Activated CD4-positive, alpha-beta T cell treated with anti-CD3 and anti-CD28 coated beads, Interleukin-2, amount 10 ng/mL, durations not matched to agents 7 days and 5 days (primary cell): ENCODE results near the gene SPRN. TPM values are rescaled to one million over a fixed set of nuclear protein-coding genes. Genes with fewer than 3 reads are reported as not detected.
"Not testable (repeated sequence)": the region's sequence is repeated elsewhere in the genome, so short reads cannot be mapped to it uniquely, and the experiment has no call there.

Experiments used
- CTCF ChIA-PET: fragments of 350-600 bp; sonication (Branson Sonifier 250); formaldehyde crosslinking; loops from one replicate; lab custom pipeline; 2021; ENCODE audit warnings: antibody characterized with exemption; lab: Charles Lee
- POLR2A ChIA-PET: fragments of 350-600 bp; sonication (Branson Sonifier 250); formaldehyde crosslinking; loops from one replicate; lab custom pipeline; 2021; ENCODE audit warnings: antibody characterized with exemption; lab: Charles Lee
- DNase-seq: peaks from one replicate; pipeline ENCODE4 v3.0.0-alpha.2; 2020
- H3K27ac Mint-ChIP-seq: one replicate; pipeline ENCODE4 v1.8.0; 2021; ENCODE audit warnings: mild to moderate bottlenecking, moderate library complexity, mixed read lengths
- H3K27me3 Mint-ChIP-seq: one replicate; pipeline ENCODE4 v1.8.0; 2021; ENCODE audit warnings: mixed read lengths
- H3K36me3 Mint-ChIP-seq: one replicate; pipeline ENCODE4 v1.8.0; 2021; ENCODE audit warnings: low read depth, mixed read lengths
- H3K4me1 Mint-ChIP-seq: one replicate; pipeline ENCODE4 v1.8.0; 2021; ENCODE audit warnings: mixed read lengths
- H3K4me3 Mint-ChIP-seq: one replicate; pipeline ENCODE4 v1.8.0; 2021; ENCODE audit warnings: mild to moderate bottlenecking, moderate library complexity, mixed read lengths
- H3K9me3 Mint-ChIP-seq: one replicate; pipeline ENCODE4 v1.8.0; 2021; ENCODE audit warnings: mixed read lengths
- total RNA-seq, 2 experiments: library from RNA; stranded (reverse); gene quantifications; one replicate each; pipeline ENCODE4 v1.2.3, GENCODE V29; 2021

The SPRN gene
- total RNA-seq, 2 experiments from 2014 or later = not detected

- Mint-ChIP-seq H3K27ac (no peak overlapping the region), H3K4me3 (no peak overlapping the region), H3K27me3 (peaks cover 3% of the 10 kb centered on the region), H3K9me3 (no peaks in the 10 kb centered on the region), H3K4me1 (no peaks in the 10 kb centered on the region), H3K36me3 (peaks cover 3% of the 10 kb centered on the region)
- no peak for DNase-seq
- CTCF ChIA-PET = interaction anchor here (1.2 to 1.6 kb wide), 2 partner anchors 16 to 17 kb away, joined by 3 to 5 read pairs; no protein-coding TSS in a partner anchor
- POLR2A ChIA-PET = no interaction called here
Observed at GRCh38 chr10:133421336-133422222, 2.8 kb downstream of the SPRN start.

GRCh38 chr10:133420579-133420978, 3.8 kb downstream of the SPRN start:
- ChIA-PET CTCF (interaction anchor here (1.6 kb wide), 1 partner anchor 18 kb away, joined by 5 read pairs; no protein-coding TSS in a partner anchor), POLR2A (no interaction called here)
- DNase-seq = no peak
- H3K27ac Mint-ChIP-seq = no peak overlapping the region
- H3K4me1 Mint-ChIP-seq = no peaks in the 10 kb centered on the region
- H3K36me3 Mint-ChIP-seq = peaks cover 9% of the 10 kb centered on the region
- peaks cover 2% of the 10 kb centered on the region for H3K9me3 Mint-ChIP-seq
- H3K27me3 Mint-ChIP-seq = peaks cover 3% of the 10 kb centered on the region
- no peak overlapping the region for H3K4me3 Mint-ChIP-seq

- Mint-ChIP-seq H3K4me3 (no peak overlapping the region), H3K9me3 (peaks cover 7% of the 10 kb centered on the region), H3K4me1 (no peaks in the 10 kb centered on the region), H3K27ac (no peak overlapping the region), H3K36me3 (peaks cover 15% of the 10 kb centered on the region), H3K27me3 (peaks cover 3% of the 10 kb centered on the region)
- POLR2A ChIA-PET = no interaction called here
- DNase-seq = no peak
- CTCF ChIA-PET = interaction anchor here (1.6 kb wide), 1 partner anchor 18 kb away, joined by 5 read pairs; no protein-coding TSS in a partner anchor
Observed at GRCh38 chr10:133420028-133420427, 4.4 kb downstream of the SPRN start.

- Mint-ChIP-seq H3K36me3 (peaks cover 20% of the 10 kb centered on the region), H3K4me1 (no peaks in the 10 kb centered on the region), H3K27me3 (peaks cover 3% of the 10 kb centered on the region), H3K4me3 (no peak overlapping the region), H3K9me3 (peaks cover 7% of the 10 kb centered on the region), H3K27ac (no peak overlapping the region)
- DNase-seq = no peak
- POLR2A ChIA-PET = no interaction called here
- CTCF ChIA-PET = interaction anchor here (1.6 kb wide), 1 partner anchor 19 kb away, joined by 5 read pairs; no protein-coding TSS in a partner anchor
Observed at GRCh38 chr10:133419211-133419950, 5.0 kb downstream of the SPRN start.

- Mint-ChIP-seq H3K4me3 (no peak overlapping the region), H3K9me3 (peaks cover 8% of the 10 kb centered on the region), H3K27me3 (peaks cover under 1% of the 10 kb centered on the region), H3K27ac (no peak overlapping the region), H3K36me3 (peaks cover 25% of the 10 kb centered on the region), H3K4me1 (no peaks in the 10 kb centered on the region)
- ChIA-PET POLR2A (no interaction called here), CTCF (interaction anchor here (1.0 kb wide), 1 partner anchor 71 kb away, joined by 3 read pairs; the partner anchor contains the start of gene PRAP1)
- no peak for DNase-seq
Observed at GRCh38 chr10:133418289-133418993, 6.0 kb downstream of the SPRN start.

GRCh38 chr10:133415752-133416151, 8.7 kb downstream of the SPRN start:
- DNase-seq = no peak
- Mint-ChIP-seq H3K36me3 (peaks cover 52% of the 10 kb centered on the region), H3K4me3 (no peak overlapping the region), H3K4me1 (no peaks in the 10 kb centered on the region), H3K27me3 (no peaks in the 10 kb centered on the region), H3K9me3 (peaks cover 29% of the 10 kb centered on the region), H3K27ac (no peak overlapping the region)
- ChIA-PET CTCF (no interaction called here), POLR2A (no interaction called here)

GRCh38 chr10:133414401-133414800, 10.0 kb downstream of the SPRN start:
- H3K9me3 Mint-ChIP-seq = peaks cover 38% of the 10 kb centered on the region
- POLR2A ChIA-PET, CTCF ChIA-PET, H3K27ac Mint-ChIP-seq, H3K4me3 Mint-ChIP-seq, H3K27me3 Mint-ChIP-seq, H3K4me1 Mint-ChIP-seq, DNase-seq: not testable (repeated sequence)
- peaks cover 64% of the 10 kb centered on the region for H3K36me3 Mint-ChIP-seq

- POLR2A ChIA-PET = no interaction called here
- Mint-ChIP-seq H3K4me3 (no peak overlapping the region), H3K4me1 (peaks cover 13% of the 10 kb centered on the region), H3K36me3 (peaks cover 81% of the 10 kb centered on the region), H3K9me3 (peaks cover 48% of the 10 kb centered on the region), H3K27me3 (no peaks in the 10 kb centered on the region), H3K27ac (no peak overlapping the region)
- DNase-seq = no peak
- CTCF ChIA-PET = no interaction called here
Observed at GRCh38 chr10:133412381-133412711, 12.1 kb downstream of the SPRN start.

GRCh38 chr10:133411523-133412380, 12.7 kb downstream of the SPRN start:
- Mint-ChIP-seq H3K27me3 (no peaks in the 10 kb centered on the region), H3K4me3 (no peak overlapping the region), H3K9me3 (peaks cover 48% of the 10 kb centered on the region), H3K27ac (no peak overlapping the region), H3K36me3 (peaks cover 87% of the 10 kb centered on the region), H3K4me1 (peaks cover 17% of the 10 kb centered on the region)
- no peak for DNase-seq
- CTCF ChIA-PET = interaction anchor here (0.6 kb wide), 1 partner anchor 155 kb away, joined by 3 read pairs; no protein-coding TSS in a partner anchor
- POLR2A ChIA-PET = no interaction called here

GRCh38 chr10:133405844-133406527, 18.4 kb downstream of the SPRN start:
- no peaks in the 10 kb centered on the region for H3K27me3 Mint-ChIP-seq
- H3K9me3 Mint-ChIP-seq = peaks cover 21% of the 10 kb centered on the region
- H3K4me1 Mint-ChIP-seq = peaks cover 48% of the 10 kb centered on the region
- ChIA-PET POLR2A (no interaction called here), CTCF (interaction anchor here (0.9 kb wide), 1 partner anchor 16 kb away, joined by 3 read pairs; no protein-coding TSS in a partner anchor)
- no peak for DNase-seq
- H3K27ac Mint-ChIP-seq = no peak overlapping the region
- no peak overlapping the region for H3K4me3 Mint-ChIP-seq
- peaks cover 79% of the 10 kb centered on the region for H3K36me3 Mint-ChIP-seq

GRCh38 chr10:133405272-133405671, 19.2 kb downstream of the SPRN start:
- ChIA-PET CTCF (no interaction called here), POLR2A (no interaction called here)
- H3K9me3 Mint-ChIP-seq = peaks cover 15% of the 10 kb centered on the region
- no peaks in the 10 kb centered on the region for H3K27me3 Mint-ChIP-seq
- H3K27ac Mint-ChIP-seq = no peak overlapping the region
- peaks cover 77% of the 10 kb centered on the region for H3K36me3 Mint-ChIP-seq
- DNase-seq = no peak
- peaks cover 54% of the 10 kb centered on the region for H3K4me1 Mint-ChIP-seq
- no peak overlapping the region for H3K4me3 Mint-ChIP-seq
